NB4 (cell line): ENCODE data around the gene CEP120.

Experiments
- DNase-seq: peaks from one replicate; pipeline ENCODE4 v3.0.0; 2010; ENCODE audit warnings: low read depth
- H3K4me3 ChIP-seq: one replicate; pipeline ENCODE4 v1.5.1; 2011; ENCODE audit warnings: mild to moderate bottlenecking, low read depth, low read length, moderate library complexity
- CTCF ChIP-seq: IDR thresholded peaks from one replicate; pipeline ENCODE4 v1.5.1; 2012; ENCODE audit warnings: low read depth, low read length
- MAX ChIP-seq: IDR thresholded peaks from 2 replicates; pipeline ENCODE4 v1.6.1; 2011; ENCODE audit warnings: low read depth, low read length
- MYC ChIP-seq: IDR thresholded peaks from 2 replicates; pipeline ENCODE4 v1.6.1; 2011; ENCODE audit warnings: low read depth, low read length
- POLR2A ChIP-seq: IDR thresholded peaks from 2 replicates; pipeline ENCODE4 v1.6.1; 2011; ENCODE audit warnings: mild to moderate bottlenecking; ENCODE audit not compliant: insufficient read length; ENCODE audit errors: extremely low read depth

The CEP120 gene

GRCh38 chr5:123364441-123365155 lies 58.6 kb downstream of the CEP120 start:
- DNase-seq, result no peak
- no peak overlapping the region for H3K4me3 ChIP-seq
- TF ChIP-seq CTCF (no peak), MYC (no peak), POLR2A (no peak), MAX (no peak)

GRCh38 chr5:123360910-123361309 lies 62.3 kb downstream of the CEP120 start:
- H3K4me3 ChIP-seq, result no peak overlapping the region
- DNase-seq, result no peak
- no peak for TF ChIP-seq POLR2A
- no peak for TF ChIP-seq MAX
- no peak for TF ChIP-seq CTCF
- no peak for TF ChIP-seq MYC

GRCh38 chr5:123360201-123360571 lies 63.0 kb downstream of the CEP120 start:
- TF ChIP-seq POLR2A (no peak), MAX (no peak), MYC (no peak), CTCF (no peak)
- DNase-seq, result no peak

GRCh38 chr5:123359454-123360200 lies 63.6 kb downstream of the CEP120 start:
- TF ChIP-seq POLR2A, result no peak
- no peak for TF ChIP-seq MYC
- TF ChIP-seq MAX, result no peak
- no peak for TF ChIP-seq CTCF
- no peak for DNase-seq
- no peak overlapping the region for H3K4me3 ChIP-seq

More at GRCh38 chr5:123360201-123360571, 63.0 kb downstream of the CEP120 start:
- H3K4me3 ChIP-seq, result no peak overlapping the region

- no peak for DNase-seq
- H3K4me3 ChIP-seq, result no peak overlapping the region
- TF ChIP-seq CTCF, result no peak
- TF ChIP-seq MAX, result no peak
- no peak for TF ChIP-seq MYC
- no peak for TF ChIP-seq POLR2A
Observed at GRCh38 chr5:123358751-123359150, 64.5 kb downstream of the CEP120 start.
